ENCODE results near the gene GLIPR2. TPM values are rescaled to one million over a fixed set of nuclear protein-coding genes. Genes with fewer than 3 reads are reported as not detected.

The GLIPR2 gene
- total RNA-seq, 1 donor from 2014 or later = 8.7 TPM

DNA sequence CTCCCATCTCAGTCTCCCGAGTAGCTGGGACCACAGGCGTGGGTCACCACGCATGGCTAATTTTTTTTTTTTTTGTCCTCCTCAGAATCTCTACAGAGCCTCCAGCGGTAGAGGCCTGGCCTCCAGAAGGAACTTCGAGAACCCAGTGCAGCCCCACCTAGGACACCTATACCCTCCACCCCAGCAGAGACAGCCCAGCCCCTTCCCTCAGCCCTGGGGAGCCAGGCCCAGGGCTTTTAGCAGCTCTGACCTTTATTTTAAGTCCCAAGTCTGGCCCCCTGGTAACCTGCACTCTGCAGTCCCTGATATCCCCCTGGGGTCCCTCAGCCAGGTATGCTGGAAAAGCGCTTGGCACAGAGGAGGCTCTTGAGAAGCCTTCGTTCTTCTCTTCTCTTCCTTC lies 5.2 kb downstream of the GLIPR2 start:
- H3K9me3 ChIP-seq (replicated peaks) = peaks cover 6% of the 10 kb centered on the region
- no peaks in the 10 kb centered on the region for H3K36me3 ChIP-seq
- no peak overlapping the region for H3K4me3 ChIP-seq
- intact Hi-C loops (cut with micrococcal nuclease) = no loop called here
- H3K4me1 ChIP-seq = peaks cover 42% of the 10 kb centered on the region
- peaks cover 12% of the 10 kb centered on the region for H3K27me3 ChIP-seq (ENCODE audit: low read depth)
- TF ChIP-seq, protein P1, sequence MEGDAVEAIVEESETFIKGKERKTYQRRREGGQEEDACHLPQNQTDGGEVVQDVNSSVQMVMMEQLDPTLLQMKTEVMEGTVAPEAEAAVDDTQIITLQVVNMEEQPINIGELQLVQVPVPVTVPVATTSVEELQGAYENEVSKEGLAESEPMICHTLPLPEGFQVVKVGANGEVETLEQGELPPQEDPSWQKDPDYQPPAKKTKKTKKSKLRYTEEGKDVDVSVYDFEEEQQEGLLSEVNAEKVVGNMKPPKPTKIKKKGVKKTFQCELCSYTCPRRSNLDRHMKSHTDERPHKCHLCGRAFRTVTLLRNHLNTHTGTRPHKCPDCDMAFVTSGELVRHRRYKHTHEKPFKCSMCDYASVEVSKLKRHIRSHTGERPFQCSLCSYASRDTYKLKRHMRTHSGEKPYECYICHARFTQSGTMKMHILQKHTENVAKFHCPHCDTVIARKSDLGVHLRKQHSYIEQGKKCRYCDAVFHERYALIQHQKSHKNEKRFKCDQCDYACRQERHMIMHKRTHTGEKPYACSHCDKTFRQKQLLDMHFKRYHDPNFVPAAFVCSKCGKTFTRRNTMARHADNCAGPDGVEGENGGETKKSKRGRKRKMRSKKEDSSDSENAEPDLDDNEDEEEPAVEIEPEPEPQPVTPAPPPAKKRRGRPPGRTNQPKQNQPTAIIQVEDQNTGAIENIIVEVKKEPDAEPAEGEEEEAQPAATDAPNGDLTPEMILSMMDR (IDR thresholded peaks at IDR 0.05; ENCODE audit: borderline replicate concordance) = no peak
- no peak for DNase-seq
- peak overlapping the region; percentile 70 for H3K27ac ChIP-seq (replicated peaks)

DNA sequence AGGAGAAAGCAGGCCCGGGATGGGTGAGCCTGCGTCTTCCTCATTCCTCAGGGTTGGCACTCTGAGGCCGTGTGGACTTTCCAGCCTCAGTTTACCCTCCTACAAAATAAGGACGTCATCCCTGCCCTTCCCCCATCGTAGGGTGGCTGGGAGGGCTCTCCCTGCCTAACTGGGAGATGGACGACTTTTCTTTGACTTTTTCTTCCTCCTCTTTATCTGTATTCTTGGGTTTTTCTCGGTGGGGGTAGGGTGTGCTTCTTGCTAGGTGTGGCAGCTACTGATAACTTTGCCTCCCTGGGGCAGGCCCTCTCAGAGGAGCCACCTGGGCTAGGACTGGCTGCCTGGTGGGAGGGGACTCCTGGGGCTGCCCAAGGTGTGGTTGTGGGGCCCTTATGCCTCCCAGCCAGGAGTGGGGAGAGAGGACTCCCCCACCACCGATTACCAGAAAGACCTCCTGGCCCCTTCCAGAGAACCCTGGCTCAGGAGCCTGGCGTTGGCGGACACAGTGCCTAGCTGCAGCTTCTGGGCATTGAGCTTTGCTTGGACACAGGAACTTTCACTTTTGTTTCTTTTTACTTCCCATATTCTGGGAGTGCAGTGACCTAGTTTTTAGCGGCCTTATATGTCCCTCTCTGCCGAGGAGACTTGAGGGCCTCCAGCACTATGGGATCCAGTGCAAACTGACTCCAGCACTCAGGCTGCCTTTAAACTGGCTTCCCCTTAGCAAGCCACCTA lies 6.1 kb downstream of the GLIPR2 start:
- H3K36me3 ChIP-seq = no peaks in the 10 kb centered on the region
- intact Hi-C loops (cut with micrococcal nuclease) = no loop called here
- TF ChIP-seq, protein P1 (IDR thresholded peaks at IDR 0.05; ENCODE audit: borderline replicate concordance) = no peak
- H3K4me1 ChIP-seq = peaks cover 35% of the 10 kb centered on the region
- peak overlapping the region; percentile 70 for H3K27ac ChIP-seq (replicated peaks)
- peak overlapping the region; percentile 37 for H3K4me3 ChIP-seq
- H3K9me3 ChIP-seq (replicated peaks) = peaks cover 6% of the 10 kb centered on the region
- no peak for DNase-seq
- peaks cover 3% of the 10 kb centered on the region for H3K27me3 ChIP-seq (ENCODE audit: low read depth)

DNA sequence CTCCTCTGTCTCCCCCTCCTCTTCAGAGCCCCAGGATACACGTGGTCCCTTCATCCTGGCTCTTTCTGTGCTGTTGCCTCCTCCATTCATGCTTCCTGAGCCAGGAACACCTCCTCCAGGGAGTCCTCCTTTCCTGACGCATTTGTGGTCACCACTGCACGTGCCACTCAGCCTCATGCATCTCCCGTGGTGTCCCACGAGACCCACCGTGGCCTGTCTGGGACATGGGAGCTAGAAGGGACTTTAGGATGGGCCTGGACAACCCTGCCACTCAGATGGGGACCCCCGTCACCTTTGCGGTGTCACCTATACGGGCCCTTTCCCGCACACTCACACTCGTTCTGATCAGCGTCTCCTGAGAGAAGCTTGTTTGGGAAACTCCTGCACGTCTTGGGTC lies 6.7 kb downstream of the GLIPR2 start:
- H3K4me1 ChIP-seq = peaks cover 36% of the 10 kb centered on the region
- intact Hi-C loops (cut with micrococcal nuclease) = no loop called here
- H3K4me3 ChIP-seq = peak overlapping the region; percentile 37
- peak overlapping the region; percentile 70 for H3K27ac ChIP-seq (replicated peaks)
- TF ChIP-seq, protein P1 (IDR thresholded peaks at IDR 0.05; ENCODE audit: borderline replicate concordance) = no peak
- H3K9me3 ChIP-seq (replicated peaks) = peaks cover 6% of the 10 kb centered on the region
- H3K36me3 ChIP-seq = no peaks in the 10 kb centered on the region
- H3K27me3 ChIP-seq (ENCODE audit: low read depth) = no peaks in the 10 kb centered on the region
- DNase-seq = no peak

DNA sequence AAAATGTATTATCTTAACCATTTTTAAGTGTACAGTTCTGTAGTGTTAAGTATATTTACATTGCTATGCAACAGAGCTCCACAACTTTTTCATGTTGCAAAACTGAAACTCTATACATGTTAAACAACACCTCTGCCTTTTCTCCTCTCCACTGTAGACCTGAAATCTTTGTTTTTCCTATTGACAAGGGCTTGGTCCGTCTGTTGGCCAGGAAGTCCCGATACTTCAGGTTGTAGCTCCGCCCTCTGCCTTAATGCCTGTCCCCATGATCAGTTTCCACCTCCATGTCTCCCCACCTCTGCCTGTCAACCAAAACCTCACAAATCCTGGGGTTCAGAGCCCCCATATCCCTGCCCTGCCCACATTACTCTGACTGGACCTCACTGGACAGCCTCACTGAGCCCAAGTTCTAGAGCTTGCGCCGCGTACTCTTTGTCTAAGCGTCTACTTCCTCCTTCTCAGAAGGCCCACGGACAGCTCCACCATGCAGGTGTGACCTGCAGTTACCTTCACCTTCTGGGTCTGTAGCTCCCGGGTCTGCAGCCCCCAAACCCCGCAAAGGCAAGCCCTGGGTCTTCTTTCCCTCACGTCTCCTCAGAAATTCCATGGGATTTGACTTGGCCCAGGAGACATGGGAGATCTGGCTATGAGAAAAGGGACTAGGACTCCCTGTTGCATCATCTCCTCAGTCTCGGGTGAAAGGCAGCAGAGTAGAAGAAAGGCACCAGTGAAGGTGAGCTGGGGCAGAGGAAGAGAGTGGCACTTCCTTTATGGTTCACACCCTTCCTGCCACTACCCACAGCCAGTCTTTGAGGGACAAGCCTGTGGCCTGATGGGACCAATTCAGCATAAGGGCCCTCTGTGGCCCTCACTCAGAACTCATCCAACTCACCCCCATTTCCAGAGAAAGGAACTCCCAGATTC lies 8.0 kb downstream of the GLIPR2 start:
- no peaks in the 10 kb centered on the region for H3K27me3 ChIP-seq (ENCODE audit: low read depth)
- TF ChIP-seq, protein P1 (IDR thresholded peaks at IDR 0.05; ENCODE audit: borderline replicate concordance) = no peak
- no peaks in the 10 kb centered on the region for H3K36me3 ChIP-seq
- H3K27ac ChIP-seq (replicated peaks) = no peak overlapping the region
- peaks cover 50% of the 10 kb centered on the region for H3K4me1 ChIP-seq
- H3K9me3 ChIP-seq (replicated peaks) = peaks cover 6% of the 10 kb centered on the region
- H3K4me3 ChIP-seq = no peak overlapping the region
- intact Hi-C loops (cut with micrococcal nuclease) = no loop called here
- no peak for DNase-seq

DNA sequence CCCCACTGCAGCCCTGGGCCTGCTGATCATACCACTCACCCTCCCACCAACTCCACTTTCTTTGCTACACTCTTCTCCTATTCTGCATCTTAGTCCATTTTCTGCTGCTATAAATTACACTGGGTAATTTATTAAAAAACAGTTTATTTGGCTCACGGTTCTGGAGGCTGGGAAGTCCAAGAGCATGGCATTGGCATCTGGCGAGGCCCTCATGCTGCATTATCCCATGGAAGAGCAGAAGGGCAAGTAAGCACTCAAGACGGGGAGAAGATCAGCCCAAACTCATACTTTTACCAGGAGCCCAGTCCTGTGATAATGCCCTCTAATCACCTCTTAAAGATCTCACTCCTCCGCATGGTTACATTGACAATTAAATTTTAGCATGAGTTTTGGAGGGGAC lies 9.4 kb downstream of the GLIPR2 start:
- Histone ChIP-seq H3K4me1 (peaks cover 57% of the 10 kb centered on the region), H3K4me3 (no peak overlapping the region), H3K27ac (replicated peaks) (no peak overlapping the region), H3K27me3 (ENCODE audit: low read depth) (no peaks in the 10 kb centered on the region), H3K36me3 (no peaks in the 10 kb centered on the region), H3K9me3 (replicated peaks) (peaks cover 6% of the 10 kb centered on the region)
- intact Hi-C loops (cut with micrococcal nuclease) = no loop called here
- TF ChIP-seq, protein P1 (IDR thresholded peaks at IDR 0.05; ENCODE audit: borderline replicate concordance) = no peak
- no peak for DNase-seq

Data from left ventricle myocardium inferior (tissue), 1 donor.